ENCODE data around the gene DST. TPM values are rescaled to one million over a fixed set of nuclear protein-coding genes. Genes with fewer than 3 reads are reported as not detected.

DST gene
- polyA plus RNA-seq, 1 of the 3 experiments (the other 2 are of a cell fraction), result 64.3 TPM

DNA sequence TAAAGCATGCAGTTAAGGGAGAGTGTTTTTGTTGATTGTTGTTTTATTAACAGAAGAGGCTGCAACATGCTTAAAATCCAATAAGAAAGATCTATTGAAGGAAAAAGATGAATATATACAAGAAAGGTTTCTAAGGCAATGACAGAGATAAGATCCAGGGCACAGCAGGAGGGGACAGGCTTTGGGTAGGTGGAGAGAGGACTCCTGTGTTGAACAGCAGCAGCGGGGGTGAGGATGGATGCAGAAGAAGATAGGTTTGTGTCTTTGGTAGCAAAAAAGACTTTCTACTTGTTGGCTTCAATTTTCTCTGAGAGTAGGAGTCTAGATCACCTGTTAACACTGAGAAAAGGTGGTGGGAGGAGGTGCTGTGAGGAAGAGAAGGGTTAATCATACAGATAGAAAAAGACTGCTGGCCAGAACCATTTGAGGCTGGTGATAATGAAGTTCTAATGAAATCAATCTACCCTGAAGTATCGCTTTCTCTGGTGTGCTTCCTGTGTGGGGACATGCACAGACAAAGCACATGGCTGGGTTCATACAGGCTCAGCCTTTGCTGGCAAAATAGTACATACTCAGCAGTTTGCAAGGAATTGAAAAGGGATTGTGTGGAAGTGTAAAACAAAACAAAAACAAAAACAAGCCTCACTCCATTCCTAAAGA is 17.2 kb upstream of the DST start:
- H3K27ac ChIP-seq (ENCODE audit: low read depth in 2 of 2, low read length in 1 of 2), result peak overlapping the region in 1 of 2 experiments; percentile 73; a peak in 2 of 4 replicates
- peaks cover 4% of the 10 kb centered on the region; the same call in 1 of the 2 replicates for H4K20me1 ChIP-seq (ENCODE audit: insufficient read depth)
- H3F3A ChIP-seq (replicated peaks; ENCODE audit: insufficient read depth), result peaks cover 3% of the 10 kb centered on the region
- H3K9me3 ChIP-seq, result no peaks in the 10 kb centered on the region
- no peak overlapping the region for H2AFZ ChIP-seq (ENCODE audit: low read depth)
- H3K4me3 ChIP-seq (ENCODE audit: low read depth in 2 of 2, low read length in 1 of 2), result no peak overlapping the region
- 92% methylated on average over 2 of the region's 2 CpGs for WGBS (ENCODE audit: low lambda C conversion rate)
- H3K36me3 ChIP-seq (replicated peaks in 1 of 2; ENCODE audit: control insufficient read depth in 1 of 2, insufficient read depth in 2 of 2, low read length in 1 of 2), result peaks cover 3 to 23% of the 10 kb centered on the region in 2 experiments
- POLR2A ChIA-PET, result no interaction called here
- no peaks in the 10 kb centered on the region for H3K27me3 ChIP-seq (ENCODE audit: insufficient read depth)
- H3K9me2 ChIP-seq, result no peaks in the 10 kb centered on the region
- CTCF ChIA-PET, result interaction anchor here (1.6 kb wide), 1 partner anchor 22 kb away, joined by 3 read pairs; no protein-coding TSS in a partner anchor
- H3K4me2 ChIP-seq, result no peak overlapping the region
- TF ChIP-seq RCOR1 (IDR thresholded peaks at IDR 0.05; ENCODE audit: low read length) (0 out of 2 replicates have a peak, but pooled peaks have one; percentile 47), YY1 (IDR thresholded peaks at IDR 0.05; ENCODE audit: low read depth) (no peak), FOSL2 (IDR thresholded peaks at IDR 0.05; ENCODE audit: borderline replicate concordance, low read depth) (no peak), TAF1 (IDR thresholded peaks at IDR 0.05; ENCODE audit: borderline replicate concordance, low read depth, low read length) (no peak), CHD2 (IDR thresholded peaks at IDR 0.05; ENCODE audit: low read length, partially characterized antibody) (peak; percentile 43), MXI1 (IDR thresholded peaks at IDR 0.05; ENCODE audit: low read depth, low read length) (peak; percentile 82; the same call in 1 of the 2 replicates)
- DNase-seq, result peak; percentile 33
- peaks cover 91% of the 10 kb centered on the region for H3K79me2 ChIP-seq (ENCODE audit: insufficient read depth)
- no peak overlapping the region for H3K9ac ChIP-seq
- H3K4me1 ChIP-seq (ENCODE audit: control insufficient read depth in 1 of 2, insufficient read depth in 2 of 2, low read depth in 1 of 2, low read length in 1 of 2), result peaks cover 8 to 22% of the 10 kb centered on the region in 2 experiments; a peak in 3 of 4 replicates

DNA sequence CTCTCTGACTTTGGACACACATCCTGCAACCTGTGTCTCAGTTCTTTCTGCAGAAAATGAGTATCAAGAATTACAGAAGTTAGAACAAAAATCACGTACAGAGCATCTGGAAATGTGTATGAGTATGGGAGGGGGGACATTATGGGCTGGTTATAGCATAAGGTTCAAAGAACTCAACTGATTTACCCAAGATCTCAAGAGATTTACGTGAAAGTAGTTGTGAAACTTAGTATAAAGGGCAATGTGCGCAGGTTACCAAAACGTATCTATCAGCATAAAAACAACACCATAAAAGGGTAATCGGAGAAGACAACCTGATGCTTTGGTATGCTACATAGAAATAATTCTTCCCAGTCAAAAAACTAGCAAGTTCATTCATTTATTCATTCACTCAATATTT is 15.6 kb upstream of the DST start:
- Histone ChIP-seq H4K20me1 (ENCODE audit: insufficient read depth) (peaks cover 2% of the 10 kb centered on the region; the same call in 1 of the 2 replicates), H3K9me3 (no peaks in the 10 kb centered on the region), H3K9me2 (no peaks in the 10 kb centered on the region), H3K4me1 (ENCODE audit: control insufficient read depth in 1 of 2, insufficient read depth in 2 of 2, low read depth in 1 of 2, low read length in 1 of 2) (peaks cover 18 to 19% of the 10 kb centered on the region in 2 experiments), H3K27ac (ENCODE audit: low read depth in 2 of 2, low read length in 1 of 2) (no peak overlapping the region), H3K9ac (no peak overlapping the region), H2AFZ (ENCODE audit: low read depth) (no peak overlapping the region), H3K79me2 (ENCODE audit: insufficient read depth) (peaks cover 86% of the 10 kb centered on the region), H3K4me2 (no peak overlapping the region), H3K27me3 (ENCODE audit: insufficient read depth) (no peaks in the 10 kb centered on the region), H3K36me3 (replicated peaks in 1 of 2; ENCODE audit: control insufficient read depth in 1 of 2, insufficient read depth in 2 of 2, low read length in 1 of 2) (peaks cover 3 to 30% of the 10 kb centered on the region in 2 experiments), H3K4me3 (ENCODE audit: low read depth in 2 of 2, low read length in 1 of 2) (no peak overlapping the region), H3F3A (replicated peaks; ENCODE audit: insufficient read depth) (peaks cover 15% of the 10 kb centered on the region)
- POLR2A ChIA-PET, result no interaction called here
- no peak for DNase-seq
- TF ChIP-seq RAD21 (IDR thresholded peaks at IDR 0.05; ENCODE audit: low read length), result no peak
- TF ChIP-seq MEF2A (IDR thresholded peaks at IDR 0.05; ENCODE audit: borderline replicate concordance, low read depth), result no peak
- no peak for TF ChIP-seq RCOR1 (IDR thresholded peaks at IDR 0.05; ENCODE audit: low read length)
- no peak for TF ChIP-seq EP300 (IDR thresholded peaks at IDR 0.05; ENCODE audit: borderline replicate concordance in 1 of 2, low read depth in 1 of 2, low read length in 1 of 2)
- TF ChIP-seq, protein P1, sequence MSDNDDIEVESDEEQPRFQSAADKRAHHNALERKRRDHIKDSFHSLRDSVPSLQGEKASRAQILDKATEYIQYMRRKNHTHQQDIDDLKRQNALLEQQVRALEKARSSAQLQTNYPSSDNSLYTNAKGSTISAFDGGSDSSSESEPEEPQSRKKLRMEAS (IDR thresholded peaks at IDR 0.05; ENCODE audit: low read depth), result no peak
- TF ChIP-seq, protein P2, sequence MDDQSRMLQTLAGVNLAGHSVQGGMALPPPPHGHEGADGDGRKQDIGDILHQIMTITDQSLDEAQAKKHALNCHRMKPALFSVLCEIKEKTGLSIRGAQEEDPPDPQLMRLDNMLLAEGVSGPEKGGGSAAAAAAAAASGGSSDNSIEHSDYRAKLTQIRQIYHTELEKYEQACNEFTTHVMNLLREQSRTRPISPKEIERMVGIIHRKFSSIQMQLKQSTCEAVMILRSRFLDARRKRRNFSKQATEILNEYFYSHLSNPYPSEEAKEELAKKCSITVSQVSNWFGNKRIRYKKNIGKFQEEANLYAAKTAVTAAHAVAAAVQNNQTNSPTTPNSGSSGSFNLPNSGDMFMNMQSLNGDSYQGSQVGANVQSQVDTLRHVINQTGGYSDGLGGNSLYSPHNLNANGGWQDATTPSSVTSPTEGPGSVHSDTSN (IDR thresholded peaks at IDR 0.05), result no peak
- TF ChIP-seq FOXM1 (IDR thresholded peaks at IDR 0.05; ENCODE audit: low read depth), result no peak
- no peak for TF ChIP-seq FOXJ3 (CRISPR knock-in tag; IDR thresholded peaks at IDR 0.05)
- no peak for TF ChIP-seq ELF1 (IDR thresholded peaks at IDR 0.05)
- TF ChIP-seq, protein P3, sequence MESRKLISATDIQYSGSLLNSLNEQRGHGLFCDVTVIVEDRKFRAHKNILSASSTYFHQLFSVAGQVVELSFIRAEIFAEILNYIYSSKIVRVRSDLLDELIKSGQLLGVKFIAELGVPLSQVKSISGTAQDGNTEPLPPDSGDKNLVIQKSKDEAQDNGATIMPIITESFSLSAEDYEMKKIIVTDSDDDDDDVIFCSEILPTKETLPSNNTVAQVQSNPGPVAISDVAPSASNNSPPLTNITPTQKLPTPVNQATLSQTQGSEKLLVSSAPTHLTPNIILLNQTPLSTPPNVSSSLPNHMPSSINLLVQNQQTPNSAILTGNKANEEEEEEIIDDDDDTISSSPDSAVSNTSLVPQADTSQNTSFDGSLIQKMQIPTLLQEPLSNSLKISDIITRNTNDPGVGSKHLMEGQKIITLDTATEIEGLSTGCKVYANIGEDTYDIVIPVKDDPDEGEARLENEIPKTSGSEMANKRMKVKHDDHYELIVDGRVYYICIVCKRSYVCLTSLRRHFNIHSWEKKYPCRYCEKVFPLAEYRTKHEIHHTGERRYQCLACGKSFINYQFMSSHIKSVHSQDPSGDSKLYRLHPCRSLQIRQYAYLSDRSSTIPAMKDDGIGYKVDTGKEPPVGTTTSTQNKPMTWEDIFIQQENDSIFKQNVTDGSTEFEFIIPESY (IDR thresholded peaks at IDR 0.05; ENCODE audit: borderline replicate concordance, low read depth), result no peak
- TF ChIP-seq, protein P4, sequence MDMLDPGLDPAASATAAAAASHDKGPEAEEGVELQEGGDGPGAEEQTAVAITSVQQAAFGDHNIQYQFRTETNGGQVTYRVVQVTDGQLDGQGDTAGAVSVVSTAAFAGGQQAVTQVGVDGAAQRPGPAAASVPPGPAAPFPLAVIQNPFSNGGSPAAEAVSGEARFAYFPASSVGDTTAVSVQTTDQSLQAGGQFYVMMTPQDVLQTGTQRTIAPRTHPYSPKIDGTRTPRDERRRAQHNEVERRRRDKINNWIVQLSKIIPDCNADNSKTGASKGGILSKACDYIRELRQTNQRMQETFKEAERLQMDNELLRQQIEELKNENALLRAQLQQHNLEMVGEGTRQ (IDR thresholded peaks at IDR 0.05; ENCODE audit: borderline replicate concordance, low read depth, low read length), result no peak
- TF ChIP-seq RXRA (IDR thresholded peaks at IDR 0.05; ENCODE audit: borderline replicate concordance, low read depth), result no peak
- TF ChIP-seq GABPA (IDR thresholded peaks at IDR 0.05; ENCODE audit: low read depth), result no peak
- no peak for TF ChIP-seq SIN3A (IDR thresholded peaks at IDR 0.05; ENCODE audit: borderline replicate concordance, low read depth, low read length)
- no peak for TF ChIP-seq TAF1 (IDR thresholded peaks at IDR 0.05; ENCODE audit: borderline replicate concordance, low read depth, low read length)
- no peak for TF ChIP-seq NFIC (IDR thresholded peaks at IDR 0.05; ENCODE audit: borderline replicate concordance)
- TF ChIP-seq POLR2AphosphoS5 (IDR thresholded peaks at IDR 0.05; ENCODE audit: low read depth, low read length), result no peak
- CTCF ChIA-PET, result interaction anchor here (1.6 to 1.8 kb wide), 2 partner anchors 21 to 193 kb away, joined by 3 to 6 read pairs; no protein-coding TSS in a partner anchor
- WGBS (ENCODE audit: low lambda C conversion rate), result 97% methylated on average over 5 of the region's 5 CpGs

Data from SK-N-SH (cell line).